GM19468 (cell line): ENCODE data around the gene MAP3K20.
"Not testable (repeated sequence)": the region's sequence is repeated elsewhere in the genome, so short reads cannot be mapped to it uniquely, and the experiment has no call there.

Experiments used
- ATAC-seq: cut with Tn5 transposase; IDR thresholded peaks from one replicate; pipeline ENCODE4 v1.9.1; 2021; ENCODE audit warnings: mild to moderate bottlenecking, moderate library complexity, moderate number of reproducible peaks; ENCODE audit not compliant: unreplicated experiment; ENCODE audit errors: extremely low read depth

The MAP3K20 gene

DNA sequence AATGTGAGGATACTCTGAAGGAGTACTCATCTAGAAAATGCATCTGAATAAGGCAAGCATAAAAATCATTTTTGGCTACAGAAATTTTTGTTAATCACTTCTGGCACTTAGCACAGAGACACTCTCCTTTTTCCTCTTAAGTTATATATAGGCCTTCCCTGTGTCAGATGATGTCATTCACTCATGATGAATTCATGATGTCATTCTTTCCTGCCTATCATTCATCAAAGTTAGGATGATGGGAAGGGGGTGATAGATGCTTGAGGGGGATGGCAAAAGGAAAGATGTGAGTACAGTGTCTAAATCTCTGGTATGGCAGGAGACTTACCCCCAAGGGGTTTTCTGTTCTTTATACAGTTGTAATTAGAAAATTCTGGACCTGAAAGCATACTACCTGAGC, 42.0 kb downstream of the MAP3K20 start:
- no peak for ATAC-seq

DNA sequence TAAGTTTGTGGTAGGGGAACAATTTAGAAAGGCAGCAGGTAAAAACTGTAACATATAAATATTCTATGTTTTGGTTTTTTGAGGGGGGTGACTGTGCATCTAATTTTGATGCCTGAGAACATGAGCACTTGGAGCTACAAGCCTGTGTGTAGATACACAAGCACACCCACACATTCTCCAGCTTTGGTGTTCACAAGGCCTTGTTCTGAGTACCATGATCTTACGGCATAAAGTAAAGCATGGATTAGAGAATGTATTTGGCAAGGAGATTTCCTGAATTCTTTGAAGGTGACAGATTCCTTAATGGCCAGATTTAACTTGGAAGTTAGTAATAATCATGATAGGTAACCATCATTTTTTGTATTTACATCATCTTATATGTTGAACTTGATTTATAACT, 42.7 kb downstream of the MAP3K20 start:
- no peak for ATAC-seq

DNA sequence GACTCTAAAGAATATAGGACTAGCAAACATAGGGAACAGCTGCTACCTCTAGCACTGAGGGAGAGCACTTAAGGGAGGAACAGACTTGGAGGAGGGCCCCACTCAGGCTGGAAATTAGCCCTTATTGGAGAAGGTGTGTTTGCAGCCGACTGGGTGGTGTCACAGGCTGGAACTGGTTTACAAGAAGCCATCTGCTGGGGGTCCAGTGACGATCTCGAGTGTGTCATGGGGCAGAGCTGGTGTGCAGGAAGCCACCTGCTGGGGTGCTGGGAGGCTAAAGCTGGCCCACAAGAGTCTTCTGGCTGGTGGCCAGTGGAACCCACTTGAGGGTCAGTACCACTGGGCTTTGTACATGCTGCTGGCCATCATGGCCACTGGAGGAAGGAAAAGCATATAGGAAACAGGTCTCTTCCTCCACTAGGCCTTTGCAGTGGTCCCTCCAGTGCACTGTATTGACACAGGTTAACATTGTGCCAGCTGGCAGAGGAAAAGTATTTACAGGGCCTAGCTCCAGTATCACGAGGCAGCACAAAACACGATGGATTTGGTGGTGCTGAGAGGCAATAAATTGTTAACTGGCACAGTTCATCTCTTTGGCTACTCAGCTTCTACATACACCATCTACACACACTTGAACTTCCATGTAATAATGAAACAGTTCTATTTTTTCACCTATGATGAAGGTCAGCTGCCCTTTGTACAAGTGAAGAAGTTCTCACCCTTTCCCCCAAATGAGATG, 43.6 kb downstream of the MAP3K20 start:
- no peak for ATAC-seq

DNA sequence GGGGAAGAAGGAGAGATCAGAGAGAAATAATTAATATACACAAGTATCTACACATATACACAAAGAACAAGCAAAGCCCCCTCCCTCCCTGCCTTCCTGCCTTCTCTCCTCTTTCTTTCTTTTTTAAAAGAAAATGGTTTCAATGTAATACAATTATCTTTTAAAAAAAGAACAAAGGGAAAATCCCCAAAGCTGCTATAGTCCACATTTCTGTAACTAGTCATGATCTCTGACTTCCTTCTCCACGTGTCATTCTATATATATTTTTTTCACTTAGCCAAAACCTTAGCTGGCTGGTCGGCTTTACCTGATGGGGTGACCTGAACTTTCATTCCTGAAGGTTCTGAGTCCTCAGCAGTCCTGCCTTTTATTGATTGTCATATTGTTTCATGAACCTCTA, 44.3 kb downstream of the MAP3K20 start:
- no peak for ATAC-seq

DNA sequence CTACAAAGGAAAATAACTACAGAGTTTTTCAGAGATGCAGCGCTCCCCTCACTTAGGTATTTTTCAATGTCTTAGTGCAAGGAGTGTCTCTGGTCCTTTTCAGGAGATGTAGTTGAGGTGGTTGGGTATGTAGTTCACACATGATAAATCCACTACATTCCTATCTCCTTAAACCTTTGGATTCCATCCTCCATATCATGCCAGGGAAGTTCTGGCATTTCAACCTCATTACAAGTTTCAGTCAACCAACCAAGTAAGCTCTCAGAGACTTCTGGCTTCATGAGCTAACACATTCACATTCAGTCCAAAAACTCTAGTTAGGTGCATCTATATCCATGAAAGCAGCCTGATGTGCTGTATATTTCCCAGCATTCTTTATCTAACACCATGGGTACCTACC, 47.3 kb downstream of the MAP3K20 start:
- no peak for ATAC-seq

DNA sequence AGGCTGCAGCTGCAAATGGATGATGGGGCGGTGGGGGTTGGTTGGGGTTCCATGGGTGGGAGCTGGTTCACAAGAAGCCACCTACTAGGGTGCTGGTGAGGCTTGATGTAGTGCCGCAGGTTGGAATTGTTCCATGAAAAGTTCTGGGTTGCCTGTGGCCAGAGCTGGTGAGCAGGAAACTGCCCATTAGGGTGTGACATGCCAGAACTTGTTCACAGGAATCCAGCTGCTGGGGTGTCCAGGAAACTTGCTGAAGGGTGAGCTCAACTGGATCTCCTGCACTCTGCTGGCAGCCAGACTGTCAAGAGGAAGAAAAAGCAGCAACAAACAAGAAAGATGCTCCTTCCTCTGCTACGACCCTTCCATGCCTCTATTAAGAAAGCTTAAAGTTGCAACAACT, 48.8 kb downstream of the MAP3K20 start:
- no peak for ATAC-seq

DNA sequence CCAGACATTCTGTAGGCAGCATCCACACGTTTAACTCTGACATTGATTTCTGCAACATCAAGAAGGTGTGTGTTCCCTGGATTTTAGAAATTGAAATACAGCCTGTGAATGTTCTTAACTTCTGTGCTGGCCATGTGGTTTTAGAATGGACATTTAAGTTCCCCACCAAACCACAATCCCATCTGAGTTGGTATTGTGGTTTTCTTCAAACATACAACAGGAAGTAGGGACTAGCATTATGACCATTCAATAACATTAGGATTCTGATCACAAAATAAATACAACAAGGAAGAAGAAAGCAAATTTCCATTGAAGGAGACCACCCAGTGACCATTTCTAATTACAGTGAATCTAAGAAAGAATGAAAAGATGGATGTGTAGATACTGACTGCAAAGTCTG, 51.2 kb downstream of the MAP3K20 start:
- no peak for ATAC-seq

DNA sequence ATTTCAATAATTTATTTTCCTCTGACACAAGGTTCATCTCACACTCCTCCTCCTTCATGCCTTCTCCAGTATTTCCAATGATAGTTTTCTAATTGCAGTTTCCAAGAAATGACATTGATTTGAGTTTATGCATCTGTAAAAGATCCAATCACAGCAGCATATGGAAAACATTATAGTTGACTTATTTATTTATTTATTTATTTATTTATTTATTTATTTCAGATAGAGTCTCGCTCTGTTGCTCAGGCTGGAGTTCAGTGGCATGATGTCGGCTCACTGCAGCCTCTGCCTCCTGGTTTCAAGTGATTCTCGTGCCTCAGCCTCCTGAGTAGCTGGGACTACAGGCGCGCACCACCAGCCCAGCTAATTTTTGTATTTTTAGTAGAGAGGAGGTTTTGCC, 52.5 kb downstream of the MAP3K20 start:
- not testable (repeated sequence) for ATAC-seq

DNA sequence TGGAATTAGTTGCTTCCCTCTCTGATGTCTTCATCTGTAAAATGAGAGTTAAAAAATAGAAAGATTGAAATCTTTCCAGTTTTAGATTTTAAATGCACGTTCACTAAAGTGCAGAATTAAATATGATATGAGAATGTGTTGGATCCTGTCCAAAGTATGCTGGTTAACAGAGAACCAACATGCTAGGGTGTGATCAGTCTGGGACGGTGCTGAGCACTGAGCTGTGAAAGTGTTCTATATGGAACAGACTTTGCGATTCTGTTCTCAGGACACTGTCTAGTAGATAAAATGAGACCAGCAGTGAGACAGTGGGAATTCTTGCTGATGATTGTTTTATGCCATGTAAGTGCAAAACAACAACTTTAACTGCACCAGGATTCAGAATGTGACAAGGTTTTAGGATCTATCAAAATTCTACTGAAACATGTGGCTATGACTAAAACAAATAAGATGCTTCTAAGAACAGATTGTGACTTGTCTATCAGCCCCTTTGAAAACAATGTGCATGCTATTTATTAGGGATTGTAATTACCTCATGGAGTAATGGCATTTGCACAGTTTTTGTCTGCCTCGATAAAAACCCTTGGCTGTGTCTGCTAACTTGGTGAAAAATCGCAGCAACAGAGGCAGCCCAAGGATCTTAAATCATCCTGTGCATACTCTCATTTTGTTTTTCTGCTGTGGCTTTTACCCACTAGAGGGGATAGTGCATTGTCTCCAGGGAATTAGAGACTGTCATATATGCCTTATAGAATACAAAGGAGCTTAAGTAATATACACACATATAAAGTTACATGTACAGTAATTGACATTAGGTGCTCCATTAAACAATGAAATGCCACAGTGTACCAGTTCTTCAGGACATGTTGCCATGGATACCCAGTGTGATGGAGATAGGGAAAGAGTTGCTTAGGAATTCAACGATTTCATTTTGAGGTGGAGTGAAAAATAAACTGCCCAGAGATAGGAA, 55.1 kb downstream of the MAP3K20 start:
- ATAC-seq = no peak

DNA sequence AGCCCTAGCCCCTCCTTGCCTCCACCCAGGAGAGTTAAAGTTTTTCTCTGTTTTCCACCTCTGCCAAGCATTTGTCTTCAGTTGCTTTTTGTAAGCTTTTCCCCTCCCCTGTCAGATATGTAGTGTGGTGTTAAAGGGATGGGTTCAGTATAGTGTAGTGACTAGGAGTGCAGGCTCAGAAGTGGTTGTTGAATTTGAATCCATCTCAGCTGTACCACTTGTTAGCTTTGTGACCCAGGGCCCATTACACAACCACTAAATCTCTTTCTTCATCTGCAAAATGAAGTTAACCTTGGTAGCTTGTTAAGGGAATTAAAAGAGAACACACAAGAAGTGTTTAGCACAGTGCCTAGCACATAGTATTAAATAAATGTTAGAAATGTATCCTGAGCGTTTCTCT, 56.9 kb downstream of the MAP3K20 start:
- no peak for ATAC-seq

DNA sequence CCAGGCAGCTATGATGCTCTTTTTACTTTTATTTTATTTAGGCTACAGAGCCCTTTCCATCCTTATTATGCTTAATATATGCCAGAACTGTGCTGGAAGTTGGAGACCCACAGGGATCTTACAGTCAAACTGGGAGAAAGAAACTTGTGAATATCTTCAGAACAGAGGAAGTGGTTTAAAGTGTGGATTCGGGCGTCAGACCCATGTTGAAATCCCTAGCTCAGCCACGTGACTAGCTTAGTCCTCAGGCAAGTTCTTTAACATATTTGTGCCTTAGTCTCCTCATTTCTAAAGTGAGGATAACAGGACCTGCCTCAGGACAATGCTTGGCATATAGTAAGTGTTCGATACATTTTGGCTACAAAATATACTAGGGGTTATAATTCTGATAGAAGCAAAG, 59.1 kb downstream of the MAP3K20 start:
- no peak for ATAC-seq

DNA sequence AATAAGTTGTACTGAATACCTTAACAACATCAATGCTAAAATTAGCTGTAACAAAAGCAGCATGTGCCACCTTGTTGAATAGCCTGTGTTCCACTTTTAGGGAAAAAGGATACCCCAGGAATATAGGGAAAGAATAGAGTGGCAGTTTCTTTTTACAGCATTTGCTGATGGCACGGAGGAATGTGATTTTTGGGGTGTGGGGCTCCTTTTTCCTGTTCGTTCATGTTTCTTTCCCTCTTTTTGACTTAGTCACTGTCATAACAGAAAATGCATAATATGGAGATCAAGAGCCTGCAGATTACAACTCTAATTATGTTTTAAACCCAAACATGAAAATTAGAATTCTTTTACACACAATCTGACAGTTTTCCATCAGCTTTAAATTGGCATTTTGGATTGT, 60.4 kb downstream of the MAP3K20 start:
- ATAC-seq = no peak

DNA sequence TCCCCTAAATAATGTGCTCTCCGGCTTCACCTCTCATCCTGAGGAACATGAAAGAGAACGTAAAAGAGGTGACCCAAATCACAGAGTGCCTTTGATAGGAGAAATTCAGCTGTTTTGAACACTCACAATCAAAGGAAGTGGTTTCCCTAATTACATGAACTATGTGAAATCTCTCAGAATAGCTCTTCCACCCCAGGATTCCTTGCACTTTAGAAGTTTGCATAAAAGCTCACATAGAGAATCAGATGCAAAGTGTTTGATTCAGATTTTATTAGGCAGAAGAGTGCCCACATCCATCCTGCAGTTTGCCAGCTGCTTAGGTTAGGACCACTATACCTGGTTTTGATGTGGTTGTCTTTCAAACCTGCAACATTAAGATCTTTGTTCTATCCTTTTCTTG, 61.0 kb downstream of the MAP3K20 start:
- ATAC-seq = no peak

DNA sequence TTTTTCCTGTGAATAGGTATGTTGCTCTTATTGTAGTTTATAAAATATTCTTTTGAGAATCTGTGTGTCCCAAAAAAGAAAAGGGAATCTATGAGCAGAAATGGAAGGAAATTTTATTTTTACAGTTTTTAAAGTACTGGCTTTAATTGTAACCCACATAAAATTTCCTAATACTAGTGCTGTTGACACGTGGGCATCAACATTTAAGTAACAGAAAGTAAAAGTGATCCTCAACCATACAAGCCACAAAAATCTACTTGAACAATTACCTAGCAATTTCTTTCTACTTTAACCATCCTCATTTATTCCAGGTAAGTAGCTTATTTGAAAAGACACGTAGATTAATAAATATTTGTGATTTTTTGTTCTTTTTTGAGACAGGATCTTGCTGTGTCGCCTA, 62.0 kb downstream of the MAP3K20 start:
- ATAC-seq = no peak

DNA sequence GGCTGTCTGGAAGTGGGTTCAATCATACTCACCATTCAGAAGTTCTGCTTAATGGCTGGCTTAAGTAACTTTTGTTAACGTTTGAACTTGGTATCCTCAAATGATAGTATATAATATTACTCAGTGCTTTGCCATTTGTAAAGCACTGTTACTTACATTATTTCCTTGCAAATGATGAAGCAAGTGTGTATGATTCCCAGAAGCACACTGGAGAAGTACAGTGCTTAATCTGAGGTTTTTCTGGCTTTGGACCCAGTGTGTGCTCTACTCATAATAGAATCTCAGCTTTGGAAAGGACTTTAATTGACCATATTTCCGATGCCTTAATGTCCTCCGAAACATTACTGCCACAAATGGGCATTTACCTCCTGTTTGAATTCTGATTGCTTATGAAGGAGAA, 63.3 kb downstream of the MAP3K20 start:
- ATAC-seq = no peak

DNA sequence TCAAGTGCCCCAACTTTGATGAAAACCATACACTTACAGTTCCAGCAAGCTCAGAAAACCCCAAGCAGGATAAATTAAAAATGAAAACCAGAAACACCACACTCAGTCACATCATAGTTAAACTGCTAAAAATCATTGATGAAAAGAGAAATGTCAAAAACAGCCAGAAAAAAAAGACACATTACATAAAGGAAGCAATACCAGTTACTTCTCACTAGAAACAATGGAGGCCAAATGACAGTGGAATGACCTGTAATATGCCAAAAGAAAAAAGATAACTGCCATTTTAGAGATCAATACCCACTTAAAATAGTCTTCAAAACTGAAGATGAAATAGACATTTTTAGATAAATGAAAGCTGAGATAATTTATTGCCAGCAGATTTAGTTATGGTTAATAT, 66.0 kb downstream of the MAP3K20 start:
- no peak for ATAC-seq

DNA sequence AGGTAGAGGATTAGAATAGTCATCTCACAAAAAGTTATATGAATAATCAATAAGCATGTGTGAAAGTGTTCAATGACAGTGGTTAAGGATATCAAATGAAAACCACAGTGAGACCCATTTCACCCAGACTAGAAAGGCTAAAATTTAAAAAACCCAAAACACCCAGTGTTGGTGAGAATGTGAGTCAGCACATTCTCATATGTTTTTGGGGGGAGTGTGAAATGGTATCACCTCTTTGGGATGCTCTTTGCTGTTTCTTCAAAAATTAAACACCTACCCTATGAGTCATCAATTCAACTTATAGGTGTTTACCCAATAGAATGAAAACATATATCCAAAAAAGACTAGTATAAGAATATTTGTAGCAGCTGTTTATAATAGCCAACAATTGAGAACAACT, 69.8 kb downstream of the MAP3K20 start:
- ATAC-seq = no peak

DNA sequence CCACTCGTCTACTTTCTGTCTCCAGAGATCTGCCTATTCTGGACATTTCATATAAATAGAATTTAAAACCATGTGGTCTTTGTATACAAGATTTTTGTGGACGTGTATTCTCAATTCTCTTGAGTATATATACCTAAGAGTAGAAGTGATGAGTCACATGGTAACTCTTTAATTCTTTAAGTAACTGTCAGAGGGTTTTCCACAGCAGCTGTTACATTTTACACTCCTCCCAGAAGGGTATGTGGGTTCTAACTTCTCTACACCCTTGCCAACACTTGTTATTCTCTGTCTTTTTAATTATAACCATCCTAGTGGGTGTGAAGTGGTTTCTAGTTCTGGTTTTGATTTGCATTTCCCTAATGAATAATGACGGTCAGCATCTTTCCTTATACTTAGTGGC, 70.9 kb downstream of the MAP3K20 start:
- ATAC-seq = no peak

DNA sequence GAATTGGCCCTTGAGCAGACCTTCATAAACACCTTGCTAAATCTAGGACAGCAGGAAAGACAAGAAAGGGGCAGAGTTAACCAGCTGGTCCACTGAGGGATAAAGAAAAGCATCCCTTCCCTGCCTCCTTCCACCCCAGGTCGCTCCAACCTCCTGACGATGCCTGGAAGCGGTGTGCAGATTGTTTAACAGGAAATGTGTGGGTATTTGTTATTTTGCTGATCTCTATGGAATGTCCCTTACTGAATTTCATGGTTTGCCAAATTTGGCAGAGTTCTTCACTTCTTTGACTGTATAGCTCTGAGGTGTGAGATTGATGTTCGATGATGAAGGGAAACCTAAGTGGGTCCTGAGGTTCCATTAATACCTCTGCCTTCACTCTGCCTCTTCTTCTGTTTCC, 72.9 kb downstream of the MAP3K20 start:
- ATAC-seq = no peak

DNA sequence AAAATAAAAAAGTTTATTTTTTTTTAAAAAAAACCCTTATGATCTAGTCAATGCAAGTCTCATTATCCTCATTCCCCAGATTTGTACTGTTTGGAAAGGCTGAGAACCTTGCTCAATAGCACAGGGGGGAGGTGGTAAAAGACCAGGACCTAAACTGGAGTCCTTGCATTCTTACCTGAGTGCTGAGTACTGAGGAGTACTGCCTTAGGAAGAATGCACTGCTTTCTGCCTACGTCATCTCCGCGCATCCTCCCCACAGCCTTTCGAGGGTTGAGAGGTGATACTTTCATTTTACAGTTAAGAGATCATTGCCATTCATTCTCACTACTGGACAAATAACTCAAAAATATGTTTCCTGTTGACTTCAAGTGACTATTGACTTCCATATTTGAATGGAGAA, 73.8 kb downstream of the MAP3K20 start:
- ATAC-seq = peak; percentile 35

DNA sequence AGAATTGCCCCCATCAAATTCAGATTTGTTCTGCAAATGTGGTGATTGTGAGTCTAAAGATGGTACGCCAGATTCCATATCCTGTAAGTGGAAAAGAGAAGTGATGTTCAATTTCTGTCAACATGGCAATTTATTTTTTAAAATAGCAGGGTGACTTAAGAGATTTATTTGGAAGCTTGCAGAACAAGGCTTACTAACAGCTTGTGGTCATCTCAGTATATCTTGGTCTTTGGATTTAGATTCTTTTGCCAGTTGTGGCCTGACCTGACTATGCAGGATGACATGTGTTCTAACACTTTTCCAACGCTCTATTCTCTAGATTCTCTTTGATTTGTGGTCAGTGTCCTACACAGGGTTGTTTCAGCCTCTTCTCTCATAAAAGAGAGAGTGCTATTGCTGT, 74.4 kb downstream of the MAP3K20 start:
- no peak for ATAC-seq

DNA sequence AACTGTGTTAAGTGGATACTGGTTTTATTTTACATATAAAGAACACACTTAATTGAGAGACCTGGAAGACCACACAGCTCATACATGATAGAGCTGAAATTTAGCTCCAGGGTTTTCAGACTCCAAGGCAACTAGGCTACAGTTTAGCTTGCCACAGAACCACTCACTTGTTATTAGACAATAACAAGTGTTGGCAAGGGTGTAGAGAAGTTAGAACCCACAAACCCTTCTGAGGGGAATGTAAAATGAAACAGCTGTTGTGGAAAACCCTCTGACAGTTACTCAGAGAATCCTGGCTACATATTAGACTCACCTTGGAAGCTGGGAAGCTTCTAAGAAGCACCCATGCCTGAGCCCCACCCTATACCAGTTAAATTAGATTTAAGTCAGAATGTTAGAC, 75.3 kb downstream of the MAP3K20 start:
- no peak for ATAC-seq
